H9 (cell line): ENCODE measurements around the gene FHOD1. TPM values are rescaled to one million over a fixed set of nuclear protein-coding genes. Genes with fewer than 3 reads are reported as not detected.

ENCODE experiments used
- DNase-seq: peaks from one replicate; pipeline ENCODE4 v3.0.0-alpha.2; 2017
- H2AFZ ChIP-seq: one replicate; pipeline ENCODE4 v1.6.1; 2013; ENCODE audit warnings: mild to moderate bottlenecking, low read length, control low read depth, moderate library complexity
- H2AK5ac ChIP-seq: 2 replicates; pipeline ENCODE4 v1.6.1; 2013; ENCODE audit warnings: low read length, control low read depth, mixed read lengths; ENCODE audit not compliant: insufficient read length
- H2BK120ac ChIP-seq: one replicate; pipeline ENCODE4 v1.6.1; 2013; ENCODE audit warnings: low read depth, mild to moderate bottlenecking, low read length, control low read depth, inconsistent platforms; ENCODE audit not compliant: poor library complexity, severe bottlenecking
- H2BK12ac ChIP-seq: 2 replicates; pipeline ENCODE4 v1.6.1; 2013; ENCODE audit warnings: low read length, control low read depth, mixed read lengths, low read depth; ENCODE audit not compliant: insufficient read length
- H2BK15ac ChIP-seq: 2 replicates; pipeline ENCODE4 v1.6.1; 2013; ENCODE audit warnings: low read depth, low read length, control low read depth
- H2BK20ac ChIP-seq: one replicate; pipeline ENCODE4 v1.6.1; 2013; ENCODE audit warnings: low read depth, mild to moderate bottlenecking, low read length, control low read depth, inconsistent platforms; ENCODE audit not compliant: poor library complexity, severe bottlenecking
- H2BK5ac ChIP-seq: 2 replicates; pipeline ENCODE4 v1.6.1; 2013; ENCODE audit warnings: low read length, control low read depth, mixed read lengths; ENCODE audit not compliant: insufficient read length
- H3K14ac ChIP-seq: 2 replicates; pipeline ENCODE4 v1.6.1; 2013; ENCODE audit warnings: low read length, control low read depth; ENCODE audit not compliant: insufficient read depth
- H3K18ac ChIP-seq: 2 replicates; pipeline ENCODE4 v1.6.1; 2013; ENCODE audit warnings: low read depth, mild to moderate bottlenecking, mixed read lengths, low read length, control low read depth; ENCODE audit not compliant: insufficient read length
- H3K23ac ChIP-seq: 2 replicates; pipeline ENCODE4 v1.6.1; 2013; ENCODE audit warnings: low read length, control low read depth, mixed read lengths, low read depth; ENCODE audit not compliant: insufficient read length
- H3K23me2 ChIP-seq: 2 replicates; pipeline ENCODE4 v1.6.1; 2013; ENCODE audit warnings: low read depth, mild to moderate bottlenecking, mixed read lengths, low read length, control low read depth; ENCODE audit not compliant: insufficient read length, poor library complexity, severe bottlenecking
- H3K27ac ChIP-seq: 2 replicates; pipeline ENCODE4 v1.5.1; 2013; ENCODE audit warnings: low read length, control low read depth, mixed read lengths, low read depth; ENCODE audit not compliant: insufficient read length
- H3K27me3 ChIP-seq: 2 replicates; pipeline ENCODE4 v1.6.1; 2013; ENCODE audit warnings: low read length, control low read depth, inconsistent platforms; ENCODE audit not compliant: insufficient read depth
- H3K4ac ChIP-seq: 2 replicates; pipeline ENCODE4 v1.6.1; 2013; ENCODE audit warnings: low read depth, mild to moderate bottlenecking, control low read depth, inconsistent platforms, low read length, moderate library complexity
- H3K4me1 ChIP-seq: 2 replicates; pipeline ENCODE4 v1.6.1; 2013; ENCODE audit warnings: low read length, control low read depth, inconsistent platforms; ENCODE audit not compliant: insufficient read depth
- H3K4me2 ChIP-seq: 2 replicates; pipeline ENCODE4 v1.6.1; 2013; ENCODE audit warnings: low read length, control low read depth, mixed read lengths; ENCODE audit not compliant: insufficient read length, insufficient read depth
- H3K56ac ChIP-seq: 2 replicates; pipeline ENCODE4 v1.6.1; 2013; ENCODE audit warnings: low read depth, mild to moderate bottlenecking, mixed read lengths, low read length, control low read depth; ENCODE audit not compliant: insufficient read length
- H3K79me1 ChIP-seq: 2 replicates; pipeline ENCODE4 v1.6.1; 2013; ENCODE audit warnings: low read depth, mild to moderate bottlenecking, moderate library complexity, low read length, control low read depth, inconsistent platforms; ENCODE audit not compliant: insufficient read depth, poor library complexity, severe bottlenecking
- H3K79me2 ChIP-seq: 2 replicates; pipeline ENCODE4 v1.6.1; 2013; ENCODE audit warnings: low read length, control low read depth, inconsistent platforms; ENCODE audit not compliant: insufficient read depth
- H3K9ac ChIP-seq: 2 replicates; pipeline ENCODE4 v1.6.1; 2013; ENCODE audit warnings: low read length, control low read depth, mixed read lengths; ENCODE audit not compliant: insufficient read length; ENCODE audit errors: extremely low read depth
- H3K9me3 ChIP-seq: one replicate; pipeline ENCODE4 v1.6.1; 2013; ENCODE audit warnings: low read depth, low read length, inconsistent platforms; ENCODE audit not compliant: control insufficient read depth
- H3T11ph ChIP-seq: one replicate; pipeline ENCODE4 v1.6.1; 2013; ENCODE audit warnings: mild to moderate bottlenecking, low read length, control low read depth, inconsistent platforms
- H4K20me1 ChIP-seq: one replicate; pipeline ENCODE4 v1.6.1; 2013; ENCODE audit not compliant: control insufficient read depth, insufficient read length, insufficient read depth
- H4K5ac ChIP-seq: 2 replicates; pipeline ENCODE4 v1.6.1; 2013; ENCODE audit warnings: low read depth, mild to moderate bottlenecking, mixed read lengths, low read length, control low read depth; ENCODE audit not compliant: insufficient read length
- H4K8ac ChIP-seq: replicated peaks from 2 replicates; pipeline ENCODE4 v1.6.1; 2013; ENCODE audit warnings: low read length, control low read depth, mixed read lengths, low read depth; ENCODE audit not compliant: insufficient read length
- H4K91ac ChIP-seq: 2 replicates; pipeline ENCODE4 v1.6.1; 2013; ENCODE audit warnings: low read depth, mild to moderate bottlenecking, moderate library complexity, mixed read lengths, low read length, control low read depth; ENCODE audit not compliant: insufficient read length
- H3K27ac Mint-ChIP-seq, 3 experiments: 2 replicates in 2 of 3; 3 replicates in 1 of 3; pipeline ENCODE4 v1.8.0; 2020 to 2021; ENCODE audit warnings: mixed read lengths in 3 of 3, mild to moderate bottlenecking in 1 of 3, moderate library complexity in 1 of 3
- H3K27me3 Mint-ChIP-seq: 2 replicates; pipeline ENCODE4 v1.8.0; 2021; ENCODE audit warnings: low read depth, mild to moderate bottlenecking, moderate library complexity, mixed read lengths
- H3K36me3 Mint-ChIP-seq, 3 experiments: 2 replicates in 2 of 3; 3 replicates in 1 of 3; pipeline ENCODE4 v1.8.0; 2020 to 2021; ENCODE audit warnings: low read depth in 3 of 3, mixed read lengths in 3 of 3; ENCODE audit not compliant: insufficient read depth in 1 of 3
- H3K4me1 Mint-ChIP-seq, 2 experiments: 2 replicates each; pipeline ENCODE4 v1.8.0; 2020; ENCODE audit warnings: mixed read lengths in 2 of 2
- H3K4me3 Mint-ChIP-seq, 2 experiments: 2 replicates in 1 of 2; 3 replicates in 1 of 2; pipeline ENCODE4 v1.8.0; 2020 to 2021; ENCODE audit warnings: mild to moderate bottlenecking in 2 of 2, mixed read lengths in 2 of 2, moderate library complexity in 1 of 2
- H3K9me3 Mint-ChIP-seq, 2 experiments: 2 replicates in 1 of 2; 3 replicates in 1 of 2; pipeline ENCODE4 v1.8.0; 2020; ENCODE audit warnings: mild to moderate bottlenecking in 2 of 2, mixed read lengths in 2 of 2, moderate library complexity in 1 of 2
- CTCF ChIP-seq: fragments of 200-600 bp; sonication (generic); conservative IDR thresholded peaks from 3 replicates; pipeline ENCODE4 v1.8.0; 2021; ENCODE audit warnings: antibody characterized with exemption, mild to moderate bottlenecking
- WGBS: extraction: QIAGEN DNeasy Blood & Tissue Kit; methylation state at CpG from one replicate; pipeline ENCODE4 v1.1.7; 2013; ENCODE audit warnings: missing lambda C conversion rate, low lambda C conversion rate, mixed read lengths; ENCODE audit not compliant: insufficient read length; ENCODE audit errors: extremely low coverage; 5-methylcytosine and 5-hydroxymethylcytosine counted together
- total RNA-seq: library from RNA; stranded (reverse); gene quantifications from 2 replicates; pipeline ENCODE4 v1.2.1, GENCODE V29; 2021

The FHOD1 gene
- total RNA-seq, 1 experiment from 2014 or later = 67.0 TPM

- Mint-ChIP-seq H3K4me3 (peak overlapping the region; percentile 86 to 94), H3K9me3 (no peaks in the 10 kb centered on the region), H3K27ac (peak overlapping the region in 2 of 3 experiments; percentile 87 to 95; a peak in 5 of 7 replicates), H3K4me1 (peaks cover 35 to 42% of the 10 kb centered on the region in 2 experiments), H3K36me3 (no peaks in the 10 kb centered on the region; a peak in 1 of 7 replicates), H3K27me3 (peaks cover 24% of the 10 kb centered on the region)
- Histone ChIP-seq H3K14ac (peak overlapping the region; percentile 80), H2BK15ac (no peak overlapping the region), H2BK120ac (no peak overlapping the region), H3K4me2 (peak overlapping the region; percentile 41), H2BK5ac (no peak overlapping the region), H3K23me2 (peaks cover 31% of the 10 kb centered on the region), H4K20me1 (no peaks in the 10 kb centered on the region), H2BK20ac (no peak overlapping the region), H3T11ph (no peak overlapping the region), H2AFZ (no peak overlapping the region), H3K56ac (no peak overlapping the region), H3K79me2 (no peaks in the 10 kb centered on the region; the same call in 1 of the 2 replicates), H3K27me3 (no peaks in the 10 kb centered on the region; the same call in 1 of the 2 replicates), H2AK5ac (no peak overlapping the region), H3K4ac (no peak overlapping the region), H3K18ac (peak overlapping the region; percentile 75), H3K9me3 (no peaks in the 10 kb centered on the region), H4K8ac (no peak overlapping the region), H4K5ac (no peak overlapping the region), H3K9ac (peak overlapping the region; percentile 46), H3K27ac (no peak overlapping the region), H3K79me1 (no peaks in the 10 kb centered on the region), H3K23ac (no peak overlapping the region), H3K4me1 (peaks cover 6% of the 10 kb centered on the region; the same call in 1 of the 2 replicates), H2BK12ac (no peak overlapping the region), H4K91ac (no peak overlapping the region)
- peak; percentile 98 for DNase-seq
- peak; percentile 40; the same call in 2 of the 3 replicates for TF ChIP-seq CTCF
- WGBS = no CpG with 5 or more reads among the region's 26 CpGs
Measured at GRCh38 chr16:67246756-67247191, 507 bp downstream of the FHOD1 start.
